GM21619 (cell line): ENCODE measurements around the gene ZNF275.
"Not testable (repeated sequence)": the region's sequence is repeated elsewhere in the genome, so short reads cannot be mapped to it uniquely, and the experiment has no call there.

Source experiments
- ATAC-seq: cut with Tn5 transposase; IDR thresholded peaks from one replicate; pipeline ENCODE4 v1.9.1; 2021; ENCODE audit not compliant: unreplicated experiment

ZNF275 gene

DNA sequence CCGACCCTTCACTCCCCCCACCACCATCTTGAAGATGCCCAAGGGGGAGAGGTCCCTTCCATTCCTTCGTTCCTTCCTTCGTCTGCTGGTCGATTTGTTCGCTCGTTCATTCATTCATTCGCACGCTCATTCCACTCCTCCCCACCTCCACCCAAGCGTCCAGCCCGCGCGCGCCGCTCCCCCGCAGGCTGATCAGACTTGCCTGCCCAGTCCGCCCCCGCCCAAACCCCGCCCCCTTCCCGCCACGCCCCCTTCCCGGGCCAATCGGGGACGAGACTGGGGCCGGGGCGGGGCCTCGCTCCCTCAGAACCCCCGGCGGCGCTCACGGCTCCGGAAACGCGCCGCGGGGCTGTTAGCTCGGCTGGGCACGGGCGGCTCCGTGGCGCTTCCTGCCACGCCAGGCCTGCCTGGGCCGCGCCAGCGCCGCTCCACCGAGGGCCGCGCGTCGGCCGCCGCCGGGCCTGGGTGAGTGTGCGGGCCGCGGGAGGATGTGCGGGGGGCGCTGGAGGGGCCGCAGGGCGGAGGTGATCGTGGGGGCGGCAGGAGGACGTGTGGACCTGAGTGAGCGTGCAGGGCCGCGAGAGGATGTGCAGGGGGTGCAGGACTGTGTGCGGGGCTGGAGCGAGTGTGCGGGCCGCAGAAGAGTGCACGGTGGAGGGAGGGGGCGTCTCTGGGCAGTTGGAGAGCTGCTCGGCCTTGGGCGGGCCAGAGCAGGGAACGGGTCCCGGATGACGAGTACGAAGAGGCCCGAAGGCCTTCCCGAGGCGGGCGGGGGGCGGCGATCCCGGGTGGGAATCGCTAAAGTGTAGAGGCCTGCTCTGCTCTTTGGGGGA lies at the start of gene ZNF275:
Gene ZNF275 (plus strand): TSS at position 333 of the 833 bp plus-strand sequence. CDS start 2,527 bp downstream, outside the sequence.
- peak; percentile 77 for ATAC-seq

- ATAC-seq: not testable (repeated sequence)
Observed at GRCh38 chrX:153285678-153286077, 48.3 kb upstream of the ZNF275 start.

GRCh38 chrX:153288807-153289206 lies 45.1 kb upstream of the ZNF275 start:
- not testable (repeated sequence) for ATAC-seq

DNA sequence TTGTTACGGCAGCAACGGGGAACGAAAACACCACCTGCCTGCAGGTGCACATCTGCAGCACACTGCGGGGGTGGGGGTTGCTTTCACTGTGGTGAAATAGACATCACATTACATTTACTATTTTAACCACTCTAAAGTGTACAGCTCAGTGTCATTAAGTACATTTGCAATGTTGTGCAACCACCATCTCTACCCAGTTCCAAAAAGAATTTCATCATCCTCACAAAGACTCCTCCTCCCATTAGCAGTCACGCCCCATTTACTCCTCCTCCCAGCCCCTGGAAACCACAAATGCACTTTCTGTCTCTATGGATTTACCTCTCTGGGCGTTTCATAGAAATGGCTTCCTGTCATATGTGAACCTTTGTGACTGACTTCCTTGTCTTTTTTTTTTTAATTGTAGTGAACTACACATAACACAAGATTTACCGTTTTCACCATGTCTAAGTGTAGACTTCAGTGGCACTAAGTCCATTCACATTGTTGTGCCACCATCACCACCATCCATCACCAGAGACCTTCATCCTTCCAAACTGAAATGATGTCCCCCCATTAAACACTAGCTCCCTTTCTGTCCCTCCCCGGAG lies 40.4 kb upstream of the ZNF275 start:
- ATAC-seq: not testable (repeated sequence)

GRCh38 chrX:153297376-153297775 lies 36.6 kb upstream of the ZNF275 start:
- no peak for ATAC-seq

DNA sequence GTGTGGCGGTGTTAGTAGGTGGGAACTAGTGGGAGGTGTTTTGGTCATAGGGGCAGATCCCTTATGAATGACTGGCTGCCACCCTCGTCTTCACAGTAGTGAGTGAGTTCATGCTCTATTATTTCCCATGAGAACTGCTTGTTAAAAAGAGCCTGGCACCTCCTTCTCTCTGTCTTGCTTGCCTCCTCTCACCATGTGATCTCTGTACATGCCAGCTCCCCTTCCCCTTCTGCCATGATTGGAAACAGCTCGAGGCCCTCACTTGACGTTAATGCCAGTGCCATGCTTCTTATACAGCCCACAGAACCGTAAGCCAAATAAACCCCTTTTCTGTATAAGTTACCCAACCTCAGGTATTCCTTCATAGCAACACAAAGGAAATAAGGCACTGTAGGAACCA lies 34.1 kb upstream of the ZNF275 start:
- ATAC-seq: no peak

- ATAC-seq: no peak
Observed at GRCh38 chrX:153301746-153302145, 32.2 kb upstream of the ZNF275 start.

DNA sequence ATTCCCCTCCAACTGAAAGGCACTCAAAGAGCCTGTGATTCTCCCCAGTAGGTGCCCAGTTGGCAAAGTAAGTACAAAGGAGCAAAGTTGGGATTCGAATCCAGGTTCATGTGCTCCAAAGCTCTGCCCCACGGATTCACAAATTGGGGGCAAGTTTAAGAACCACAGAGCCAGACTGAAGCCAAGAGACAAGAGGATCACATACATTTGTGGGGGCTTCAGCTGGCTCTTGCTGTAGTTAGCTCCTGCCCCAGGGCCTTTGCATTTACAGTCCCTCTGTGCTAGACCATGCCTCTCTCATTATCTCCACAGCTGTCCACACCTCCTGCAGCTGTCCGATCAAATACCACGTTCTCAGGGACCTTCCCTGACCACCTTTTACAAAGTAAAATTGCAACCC lies 31.2 kb upstream of the ZNF275 start:
- ATAC-seq: no peak

DNA sequence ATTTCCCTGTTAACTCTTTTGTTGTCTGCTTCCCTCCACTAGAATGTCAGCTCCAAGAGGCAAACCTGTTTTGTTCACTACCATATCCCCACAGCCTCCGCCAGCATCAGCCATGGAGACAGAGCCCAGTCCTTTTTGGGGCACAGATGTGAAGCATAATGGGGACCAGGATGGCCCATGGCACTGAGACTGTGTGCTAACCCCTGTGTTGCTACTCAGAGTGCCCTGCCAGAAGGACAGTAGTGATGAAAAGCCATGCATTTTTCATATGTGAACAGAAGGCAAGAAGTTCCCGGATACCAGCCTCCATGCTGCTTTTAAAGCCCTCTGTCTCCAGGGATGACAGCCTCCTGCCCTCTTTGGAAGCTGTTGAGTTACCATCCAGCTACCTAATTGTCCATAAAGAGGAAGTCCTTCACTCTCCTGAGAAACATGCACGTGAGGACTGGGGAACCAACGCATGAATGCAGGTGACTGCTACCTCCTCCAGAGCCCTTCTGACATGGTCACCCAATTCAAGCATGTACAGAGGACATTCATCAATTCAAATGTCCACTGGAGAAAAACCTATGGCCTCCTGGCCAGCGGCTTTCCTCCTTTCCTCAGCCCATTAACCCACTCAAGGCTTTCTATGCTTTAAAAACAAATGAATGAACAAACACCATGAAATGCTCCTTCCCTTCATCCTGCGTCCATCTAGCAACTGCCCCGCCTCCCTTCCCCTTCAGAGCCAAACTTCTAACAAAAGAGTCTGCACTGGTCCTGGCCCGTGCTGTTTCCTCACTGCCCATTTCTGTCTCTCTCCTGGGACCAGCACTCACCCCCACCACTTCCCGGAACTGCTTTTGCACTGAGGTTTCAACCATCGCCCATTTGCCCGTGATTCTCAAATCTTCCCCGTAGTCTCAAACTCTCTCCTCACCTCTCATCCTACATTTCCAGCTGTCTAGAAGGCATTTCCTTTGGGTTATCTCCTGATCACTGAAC lies 30.4 kb upstream of the ZNF275 start:
- ATAC-seq: no peak

- ATAC-seq: no peak
Observed at GRCh38 chrX:153304988-153305736, 28.8 kb upstream of the ZNF275 start.

GRCh38 chrX:153305972-153306371 lies 28.0 kb upstream of the ZNF275 start:
- ATAC-seq: no peak

DNA sequence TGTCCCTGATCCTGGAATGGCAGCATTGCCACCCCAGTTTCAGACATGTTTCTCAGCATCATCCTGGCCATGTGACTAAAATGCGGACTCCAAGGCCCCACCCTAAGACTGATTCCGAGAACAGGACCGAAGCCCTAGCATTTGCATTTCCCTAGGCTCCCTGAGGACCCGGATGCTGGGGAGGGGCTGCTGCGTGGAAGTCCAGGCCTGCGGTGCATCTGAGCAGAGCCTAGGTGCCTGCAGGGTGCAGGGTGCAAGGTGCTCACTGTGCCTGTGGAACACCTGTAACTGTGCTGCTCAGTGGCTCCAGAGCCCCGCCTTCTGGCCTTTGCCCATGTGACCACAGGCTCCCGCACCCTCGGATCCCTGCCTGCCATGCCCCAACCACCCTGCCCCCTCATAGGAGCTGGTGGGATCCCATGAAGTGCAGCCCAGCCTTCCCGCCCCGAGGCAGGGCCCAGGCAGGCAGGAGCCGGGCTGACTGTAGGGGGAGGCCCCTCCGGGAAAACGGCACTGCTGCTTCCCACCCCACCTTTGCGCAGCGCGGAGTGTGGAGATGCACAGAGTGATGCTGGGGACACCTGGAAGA lies 27.3 kb upstream of the ZNF275 start:
- no peak for ATAC-seq

- no peak for ATAC-seq
Observed at GRCh38 chrX:153307276-153308178, 26.4 kb upstream of the ZNF275 start.

GRCh38 chrX:153310901-153311300 lies 23.1 kb upstream of the ZNF275 start:
- ATAC-seq: no peak

GRCh38 chrX:153312041-153312440 lies 21.9 kb upstream of the ZNF275 start:
- no peak for ATAC-seq

- ATAC-seq: no peak
Observed at GRCh38 chrX:153312842-153313241, 21.1 kb upstream of the ZNF275 start.

GRCh38 chrX:153317306-153317705 lies 16.6 kb upstream of the ZNF275 start:
- no peak for ATAC-seq

DNA sequence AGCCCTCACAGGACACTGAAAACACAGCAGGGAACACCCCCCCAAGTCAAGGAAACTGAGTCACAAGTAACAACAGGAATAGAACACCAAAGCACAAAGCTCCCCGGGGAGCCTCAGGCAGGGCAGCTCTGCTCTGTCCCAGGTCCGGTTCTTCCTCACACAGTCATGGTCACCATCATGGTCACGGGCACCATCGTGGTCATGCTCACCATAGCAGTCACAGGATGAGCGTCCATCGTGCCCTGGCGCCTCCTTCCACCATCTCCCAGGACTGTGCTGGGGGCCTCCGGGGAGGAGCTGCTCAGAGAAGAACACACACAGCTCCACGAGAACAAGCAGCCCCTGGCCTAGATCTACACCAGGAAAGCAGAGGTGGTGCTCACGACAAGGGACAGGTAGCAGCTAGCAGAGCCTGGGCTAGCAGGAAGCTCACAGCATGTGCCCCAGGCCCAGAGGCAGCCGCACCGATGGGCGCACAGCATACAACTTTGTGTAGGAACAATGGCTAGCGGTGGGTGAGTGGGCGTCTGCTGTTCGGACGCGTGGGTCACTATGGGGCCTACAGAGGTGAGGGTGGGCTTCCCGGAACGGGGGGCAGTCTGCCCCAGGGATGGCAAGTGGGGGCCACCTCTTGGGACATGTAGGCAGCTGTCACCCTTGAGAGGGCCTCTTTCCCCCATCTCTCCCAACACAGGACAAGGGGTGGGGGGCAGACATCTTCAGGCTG lies 15.8 kb upstream of the ZNF275 start:
- no peak for ATAC-seq

DNA sequence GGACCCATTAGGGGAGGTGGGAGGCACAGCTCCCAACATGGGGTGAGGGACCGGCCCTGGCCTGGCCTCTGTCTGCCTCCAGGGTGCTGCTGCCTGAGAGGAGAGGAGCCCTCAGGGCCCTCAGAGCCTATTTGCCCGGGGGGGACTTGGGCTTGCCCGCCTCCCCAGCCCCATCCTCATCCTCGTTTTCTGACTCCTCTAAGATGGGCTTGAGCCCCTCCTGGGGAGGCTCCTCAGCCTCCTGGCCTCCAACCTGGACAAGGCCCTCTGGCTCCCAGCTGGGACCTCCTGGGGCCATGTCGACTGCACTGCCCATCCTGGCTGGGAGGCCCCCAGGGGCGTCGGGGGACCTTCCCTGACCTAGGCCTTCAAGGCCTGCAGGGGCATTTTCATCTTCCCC lies 15.1 kb upstream of the ZNF275 start:
- no peak for ATAC-seq
